GM18520 (cell line): ENCODE data around the gene DHRS11.

Source experiments
- ATAC-seq: cut with Tn5 transposase; IDR thresholded peaks from one replicate; pipeline ENCODE4 v1.9.1; 2021; ENCODE audit not compliant: unreplicated experiment

Gene DHRS11

DNA sequence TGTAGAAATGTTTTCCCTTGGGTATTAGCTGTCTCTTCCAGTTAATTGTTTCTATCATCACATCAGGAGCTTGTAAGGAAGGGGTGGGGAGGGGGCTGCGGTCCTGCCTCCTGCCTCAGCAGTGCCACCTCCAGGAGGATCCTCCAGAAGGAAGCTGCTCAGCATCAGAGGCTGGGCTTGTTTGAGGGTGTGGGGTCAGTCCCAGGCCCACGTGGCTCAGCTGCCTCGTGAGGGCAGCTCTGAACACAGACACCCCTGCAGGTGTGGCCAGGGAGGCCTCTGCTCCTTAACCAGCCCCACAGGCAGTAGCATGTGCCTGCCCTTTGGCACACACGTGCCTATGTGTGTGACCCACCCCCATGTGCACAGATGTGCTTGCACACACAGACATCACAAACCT, 56.0 kb downstream of the DHRS11 start:
- ATAC-seq = no peak

GRCh38 chr17:36650096-36650775, 58.6 kb downstream of the DHRS11 start:
- ATAC-seq = no peak
